ENCODE data around the gene UBC. TPM values are rescaled to one million over a fixed set of nuclear protein-coding genes. Genes with fewer than 3 reads are reported as not detected.
A peak's percentile ranks its signal among the peaks of the same experiment; 100 is the strongest.

UBC gene
- total and polyA plus RNA-seq, 2 of the 4 experiments (the other 2 are of a cell fraction): 2,042 to 4,320 TPM

- intact Hi-C loops (cut with micrococcal nuclease): no loop called here
- Histone ChIP-seq H2BK20ac (ENCODE audit: low read depth, low read length) (no peak overlapping the region), H3K36me3 (ENCODE audit: control insufficient read depth, insufficient read depth, low read length) (no peaks in the 10 kb centered on the region), H3K9me1 (ENCODE audit: insufficient read depth, low read length) (peaks cover 12% of the 10 kb centered on the region), H4K5ac (ENCODE audit: low read depth, low read length) (no peak overlapping the region), H2AFZ (replicated peaks; ENCODE audit: low read length, poor library complexity) (no peak overlapping the region), H3K4me1 (ENCODE audit: control insufficient read depth, insufficient read depth, low read length) (peaks cover 6% of the 10 kb centered on the region), H3K9ac (ENCODE audit: low read depth, low read length) (no peak overlapping the region), H4K8ac (ENCODE audit: low read depth in 2 of 2, low read length in 2 of 2) (no peak overlapping the region), H3K4me3 (ENCODE audit: insufficient read depth, low read depth, low read length) (no peak overlapping the region), H3K27ac (ENCODE audit: insufficient read depth, low read length) (no peak overlapping the region), H3K23ac (ENCODE audit: low read depth, low read length) (no peak overlapping the region), H2AK5ac (ENCODE audit: low read depth, low read length) (no peak overlapping the region), H3K79me1 (ENCODE audit: low read depth in 1 of 2, low read length in 2 of 2) (peaks cover 0 to 3% of the 10 kb centered on the region in 2 experiments; a peak in 1 of 4 replicates), H2BK15ac (ENCODE audit: low read depth, low read length) (0 out of 3 replicates have a peak overlapping the region, but pooled peaks have one; percentile 32), H3K27me3 (ENCODE audit: control insufficient read depth, insufficient read depth, low read length) (no peaks in the 10 kb centered on the region), H2AK9ac (replicated peaks; ENCODE audit: low read depth, low read length, poor library complexity) (no peak overlapping the region), H3K4ac (ENCODE audit: low read depth, low read length) (no peak overlapping the region), H3K9me3 (ENCODE audit: control insufficient read depth, insufficient read depth, low read length) (no peaks in the 10 kb centered on the region), H3K14ac (replicated peaks; ENCODE audit: low read depth, low read length) (no peak overlapping the region), H3K56ac (ENCODE audit: extremely low read depth, insufficient read depth, low read length) (no peak overlapping the region), H4K91ac (ENCODE audit: insufficient read depth, low read depth, low read length) (no peak overlapping the region), H3K18ac (ENCODE audit: low read depth, low read length) (no peak overlapping the region), H3K4me2 (ENCODE audit: low read depth, low read length) (no peak overlapping the region), H2BK5ac (ENCODE audit: low read depth, low read length, poor library complexity, severe bottlenecking) (no peak overlapping the region), H4K20me1 (ENCODE audit: insufficient read depth, low read length) (peaks cover 7% of the 10 kb centered on the region; the same call in 1 of the 2 replicates), H2BK120ac (ENCODE audit: low read depth, low read length) (no peak overlapping the region; the same call in 1 of the 2 replicates)
- in situ Hi-C loops (cut with MboI; ENCODE audit: low sequenced_read_pairs): no loop called here
- DNase-seq (no peak), ATAC-seq (ENCODE audit: low read depth) (no peak)
- WGBS, 2 experiments (ENCODE audit: extremely low coverage in 2 of 2, insufficient read length in 1 of 2): 83% methylated on average over 5 of the region's 9 CpGs; no CpG with 5 or more reads in 1 of the 2 experiments
- dilution Hi-C loops (cut with HindIII; ENCODE audit: low sequenced_read_pairs, unreplicated experiment): no loop called here
- CTCF ChIA-PET: interaction anchor here (0.6 to 0.7 kb wide), 2 partner anchors 8 to 38 kb away, joined by 3 read pairs; no protein-coding TSS in a partner anchor
- POLR2A ChIA-PET (ENCODE audit: unreplicated experiment): no interaction called here
- no peak for TF ChIP-seq USF2 (IDR thresholded peaks at IDR 0.05; ENCODE audit: low read depth, low read length)
- TF ChIP-seq CHD1 (IDR thresholded peaks at IDR 0.05; ENCODE audit: low read depth, low read length): no peak
- no peak for TF ChIP-seq SMC3 (IDR thresholded peaks at IDR 0.05; ENCODE audit: low read depth, low read length)
- TF ChIP-seq POLR2A (IDR thresholded peaks at IDR 0.05; ENCODE audit: low read depth, low read length): no peak
- no peak for TF ChIP-seq CEBPB (IDR thresholded peaks at IDR 0.05; ENCODE audit: low read depth, low read length)
- TF ChIP-seq ELK1 (IDR thresholded peaks at IDR 0.05; ENCODE audit: borderline replicate concordance, low read depth, low read length): no peak
- TF ChIP-seq MXI1 (IDR thresholded peaks at IDR 0.05; ENCODE audit: borderline replicate concordance, low read depth, low read length): no peak
- no peak for TF ChIP-seq RCOR1 (IDR thresholded peaks at IDR 0.05; ENCODE audit: insufficient replicate concordance, low read length)
- TF ChIP-seq BHLHE40 (IDR thresholded peaks at IDR 0.05; ENCODE audit: low read depth, low read length): no peak
- TF ChIP-seq MAZ (IDR thresholded peaks at IDR 0.05; ENCODE audit: borderline replicate concordance, low read depth, low read length): no peak
- TF ChIP-seq NFE2L2 (IDR thresholded peaks at IDR 0.05; ENCODE audit: low read depth, low read length): no peak
- TF ChIP-seq FOS (IDR thresholded peaks at IDR 0.05; ENCODE audit: low read depth, low read length): no peak
- no peak for TF ChIP-seq CTCF (conservative IDR thresholded peaks at IDR 0.05; ENCODE audit: low read depth, low read length)
- no TSS peak for BruUV-seq (replicated peaks)
Measured at GRCh38 chr12:124929649-124930419, 15.4 kb upstream of the UBC start.
